Mucosa of gallbladder (tissue), 1 donor: Measurements from ENCODE around the gene ARHGAP5. TPM values are rescaled to one million over a fixed set of nuclear protein-coding genes. Genes with fewer than 3 reads are reported as not detected.

Experiments
- DNase-seq: peaks from one replicate; pipeline ENCODE4 v3.0.0-alpha.2; 2020; ENCODE audit warnings: low spot score
- total RNA-seq: library from RNA; stranded (reverse); gene quantifications from one replicate; pipeline ENCODE4 v1.2.1, GENCODE V29; 2021
- donor health status: DM: no; HTN: no; CAD: no.

Gene ARHGAP5
- total RNA-seq, 1 donor from 2014 or later: 134 TPM

DNA sequence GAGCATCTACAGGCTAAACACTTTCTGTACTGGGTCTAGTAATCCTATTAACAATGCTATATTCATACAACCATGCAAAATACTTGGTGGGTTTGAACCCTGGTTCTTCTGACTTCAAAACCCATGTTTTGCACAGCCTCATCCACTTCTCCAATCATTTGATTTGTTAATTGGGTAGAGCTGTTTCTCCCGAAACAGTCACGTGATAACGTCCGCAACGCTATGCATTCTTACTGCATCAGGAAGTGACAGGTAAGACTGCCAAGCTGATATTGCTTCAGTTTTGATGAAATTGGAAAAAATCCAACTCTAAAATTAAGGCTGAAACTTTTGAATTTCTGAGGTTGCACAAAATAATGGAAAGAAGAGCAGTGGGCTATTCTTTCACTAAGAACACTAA lies 94.4 kb downstream of the ARHGAP5 start:
- no peak for DNase-seq

DNA sequence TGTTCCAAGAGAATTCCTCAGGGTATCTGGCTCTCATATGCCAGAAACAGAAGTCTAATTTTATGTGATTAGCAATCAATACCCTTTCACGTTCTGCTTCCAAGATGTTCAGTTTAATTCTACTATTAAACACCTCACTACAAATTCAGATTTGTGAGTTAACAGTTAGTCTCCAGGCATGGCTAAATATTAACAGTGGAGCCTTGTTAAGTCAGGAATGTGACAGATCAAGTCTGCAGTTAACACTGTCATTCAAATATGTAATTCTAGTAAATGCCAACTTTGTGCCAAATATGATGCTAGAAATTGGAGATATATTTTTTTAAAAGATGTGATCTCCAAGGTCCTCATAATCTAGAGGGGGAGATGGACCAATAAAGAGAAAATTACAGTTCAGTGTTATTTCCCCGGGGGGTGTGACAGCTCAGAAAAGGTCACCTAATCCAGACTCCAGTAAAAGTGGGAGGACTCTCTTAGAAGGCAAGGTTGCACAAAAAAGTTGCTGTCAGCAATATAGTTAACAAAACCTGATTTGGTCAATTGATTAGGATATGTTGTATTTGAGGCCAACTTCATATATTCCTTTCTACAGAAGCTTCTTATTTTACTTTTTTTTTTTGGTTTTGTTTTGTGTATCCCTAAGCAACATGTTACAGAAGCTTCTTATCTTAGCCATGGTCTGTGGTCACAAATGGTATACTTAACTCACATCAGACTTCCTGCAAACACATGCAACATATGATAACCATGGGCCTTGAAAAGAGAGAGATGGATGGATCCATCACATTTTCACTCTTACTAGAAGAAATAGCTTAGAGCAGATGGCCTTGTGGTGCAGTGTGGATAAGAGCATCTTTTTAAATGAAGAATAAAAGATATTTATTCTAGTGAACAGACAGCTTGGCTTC lies 106.3 kb downstream of the ARHGAP5 start:
- no peak for DNase-seq

DNA sequence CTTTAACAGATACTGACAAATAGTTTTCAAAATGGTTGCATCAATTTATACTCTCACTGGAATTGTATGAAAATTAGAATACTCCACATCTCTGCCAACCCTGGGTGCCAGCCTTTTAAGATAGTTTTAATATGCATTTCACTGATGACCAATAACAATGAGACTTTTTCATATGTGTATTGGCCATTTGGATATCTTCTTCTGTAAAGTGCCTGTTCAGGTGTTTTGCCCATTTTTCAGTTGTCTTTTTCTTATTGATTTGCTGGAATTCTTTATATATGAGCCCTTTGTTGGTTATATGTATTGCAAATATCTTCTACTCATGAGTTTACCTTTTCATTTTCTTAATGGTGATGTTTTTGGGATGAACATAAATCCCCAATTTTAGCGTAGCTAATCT lies 108.0 kb downstream of the ARHGAP5 start:
- DNase-seq: no peak

DNA sequence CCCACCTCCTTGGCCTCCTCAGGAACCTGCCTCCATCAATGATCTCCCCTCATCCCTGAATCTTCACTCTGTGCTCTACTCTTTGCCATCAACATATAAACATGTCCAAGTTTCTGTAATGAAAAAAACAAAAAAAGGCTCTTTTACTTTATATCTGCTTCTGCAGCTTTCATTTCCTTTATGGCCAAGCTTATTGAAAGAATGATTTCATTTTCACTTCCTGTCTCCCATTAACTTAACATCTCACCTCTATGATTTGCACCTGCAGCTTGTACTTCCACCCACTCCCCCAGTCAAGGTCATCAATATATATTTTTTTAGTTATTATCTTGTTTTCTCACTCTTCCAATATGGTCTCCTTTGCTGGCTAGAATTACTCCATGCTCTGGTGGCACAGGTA lies 109.1 kb downstream of the ARHGAP5 start:
- DNase-seq: no peak

DNA sequence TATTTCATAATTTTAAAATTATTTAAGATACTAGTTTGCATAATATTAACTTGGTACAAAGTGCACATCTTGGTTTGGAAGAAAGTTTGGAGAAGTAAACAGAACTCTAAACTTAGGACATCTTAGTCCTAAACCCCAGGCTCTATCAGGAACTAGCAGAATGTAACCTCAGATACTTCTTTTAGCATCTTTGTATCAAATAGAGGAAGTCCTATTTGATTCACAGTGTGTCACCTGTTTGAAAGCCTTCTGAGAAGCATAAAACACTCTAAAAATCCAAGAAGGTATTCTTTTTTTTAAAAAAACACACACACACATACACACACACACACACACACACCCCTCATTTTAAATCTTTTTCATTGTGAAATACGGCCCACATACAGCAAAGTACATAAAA lies 112.7 kb downstream of the ARHGAP5 start:
- DNase-seq: no peak

DNA sequence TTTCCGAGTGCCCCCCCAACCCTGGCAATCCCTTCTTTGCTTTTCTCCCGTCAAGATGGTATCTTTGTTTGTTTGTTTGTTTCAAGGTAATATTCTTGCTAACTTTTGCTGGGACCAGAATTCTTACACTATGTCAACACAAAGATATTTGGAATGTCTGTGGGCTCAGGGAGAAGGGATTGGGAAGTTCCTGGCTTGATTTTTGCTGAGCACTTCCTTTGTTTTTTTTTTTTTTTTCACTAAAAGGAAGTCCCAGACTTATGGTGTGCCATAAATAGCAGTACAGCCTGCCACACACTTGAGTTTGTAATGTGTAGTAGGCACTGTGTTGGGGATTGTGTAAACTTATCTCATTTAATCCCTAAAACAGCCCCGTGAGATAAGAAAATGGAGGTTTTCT lies 113.6 kb downstream of the ARHGAP5 start:
- no peak for DNase-seq

DNA sequence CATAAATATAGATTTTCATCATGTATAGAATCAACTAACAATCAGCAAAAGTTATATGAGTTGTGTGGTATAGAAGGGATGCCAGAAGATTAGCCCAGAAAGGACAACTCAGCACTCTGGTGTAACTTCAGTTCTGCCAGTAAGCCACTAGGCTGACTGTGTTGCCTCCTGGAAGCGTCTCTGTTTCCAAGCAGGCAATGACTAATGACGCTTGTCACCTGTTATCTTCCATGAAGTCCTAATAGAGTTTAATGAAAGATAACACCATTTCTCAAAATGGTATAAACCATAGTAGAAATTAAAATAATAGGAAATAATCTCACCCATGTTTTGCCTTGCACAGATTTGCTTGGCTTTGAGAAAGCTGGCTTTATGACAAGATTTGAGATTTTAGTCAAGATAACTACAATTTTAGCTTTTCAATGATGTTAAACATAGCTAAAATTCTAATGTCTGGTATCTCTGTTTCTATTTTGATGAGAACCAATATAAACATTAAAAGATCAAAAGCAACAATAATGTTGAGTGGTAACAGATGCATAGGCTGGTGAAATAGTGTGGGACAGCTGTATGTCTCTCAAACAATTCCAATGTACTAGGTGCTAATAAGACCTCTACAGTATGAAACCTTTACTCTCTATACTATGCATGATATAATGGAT lies 115.7 kb downstream of the ARHGAP5 start:
- DNase-seq: no peak

DNA sequence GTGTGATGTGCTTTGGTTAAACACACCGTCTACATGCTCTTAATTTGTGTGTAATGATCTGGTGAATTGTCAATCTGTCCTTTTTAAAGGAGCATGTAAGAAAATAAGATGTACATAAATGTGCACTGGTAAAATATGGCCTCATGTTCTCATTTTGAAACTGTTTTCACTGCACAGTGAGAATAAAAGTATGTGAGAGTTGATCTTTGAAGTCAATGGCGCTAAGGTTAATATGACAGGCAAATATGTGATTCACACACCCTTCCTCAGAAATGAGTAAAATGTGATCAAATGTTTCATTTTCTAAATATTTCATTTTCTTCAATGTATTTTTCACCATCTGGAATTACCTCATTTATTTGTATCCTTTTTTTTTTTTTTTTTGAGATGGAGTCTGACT lies 116.4 kb downstream of the ARHGAP5 start:
- DNase-seq: no peak

DNA sequence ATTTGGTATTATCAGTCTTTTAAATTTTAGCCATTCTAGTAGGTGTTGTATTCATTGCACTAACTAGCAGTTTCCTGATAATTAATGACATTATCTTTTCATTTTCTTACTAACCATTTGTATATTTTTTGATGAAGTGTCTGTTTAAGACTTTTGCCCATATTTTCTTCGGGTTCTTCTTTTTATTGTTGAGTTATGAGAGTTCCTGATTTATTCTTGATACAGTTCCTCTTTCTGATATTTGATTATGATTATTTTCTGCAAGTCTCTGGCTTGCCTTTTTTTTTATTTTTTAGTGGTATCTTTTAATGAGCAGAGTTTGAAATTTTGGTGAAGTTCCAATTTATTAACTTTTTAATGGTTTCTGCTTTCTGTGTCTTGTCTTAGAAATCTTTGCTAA lies 118.5 kb downstream of the ARHGAP5 start:
- DNase-seq: no peak

DNA sequence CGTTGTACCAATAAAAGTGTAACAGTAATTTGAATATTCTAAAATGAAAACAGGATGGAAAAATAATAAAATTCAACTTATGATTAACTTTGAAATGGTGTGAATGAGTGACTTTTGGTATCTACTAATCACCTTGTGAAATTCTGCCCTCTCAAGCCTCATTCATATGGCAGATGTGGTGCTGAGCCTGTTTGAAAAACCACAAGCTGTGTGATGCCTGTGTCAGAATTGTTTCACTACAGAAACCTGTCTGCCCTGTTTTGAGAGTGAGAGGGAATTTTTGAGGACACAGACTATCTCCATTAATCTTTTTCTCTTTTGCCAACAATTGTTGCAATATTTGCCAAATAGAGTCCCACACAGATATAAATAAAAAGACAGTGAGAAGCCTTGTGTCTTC lies 120.8 kb downstream of the ARHGAP5 start:
- DNase-seq: no peak

DNA sequence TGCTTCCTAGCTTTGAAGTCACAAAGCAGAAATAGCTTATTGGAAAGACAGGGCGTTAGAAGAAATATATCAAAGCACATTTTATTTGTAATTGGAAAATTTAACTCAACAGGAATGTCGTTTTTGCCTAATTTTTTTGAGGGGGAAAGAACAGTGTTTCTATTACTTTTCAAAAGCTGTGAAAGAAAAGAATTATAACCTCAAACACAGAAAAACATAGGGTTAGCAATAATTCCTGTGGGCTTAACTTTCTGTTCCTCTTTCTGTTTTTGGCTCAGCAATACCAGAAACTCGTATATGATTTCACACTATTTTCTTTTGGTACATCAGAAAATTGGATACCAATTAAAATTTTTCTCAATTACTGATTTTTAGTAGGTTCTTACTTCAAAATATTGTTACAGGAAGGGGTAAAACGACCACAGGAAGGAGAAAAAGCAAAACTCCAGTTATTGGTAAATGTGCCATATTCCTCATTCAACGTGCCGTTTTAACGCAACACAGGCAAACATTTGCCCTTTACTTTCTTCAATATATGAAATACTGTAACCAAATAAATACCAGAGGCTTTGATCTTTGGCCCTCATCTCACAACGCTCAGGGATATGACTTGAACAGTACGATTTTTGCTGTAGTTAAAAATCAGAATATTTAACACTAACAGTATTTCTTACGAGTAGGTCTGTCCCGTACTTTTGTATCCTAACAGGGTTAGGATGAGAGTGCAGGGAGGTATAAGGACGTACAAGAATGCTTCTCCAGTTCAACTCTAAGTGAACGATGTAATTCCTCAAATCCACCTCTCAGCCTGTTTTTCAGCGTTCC lies 123.5 kb downstream of the ARHGAP5 start:
- DNase-seq: no peak

DNA sequence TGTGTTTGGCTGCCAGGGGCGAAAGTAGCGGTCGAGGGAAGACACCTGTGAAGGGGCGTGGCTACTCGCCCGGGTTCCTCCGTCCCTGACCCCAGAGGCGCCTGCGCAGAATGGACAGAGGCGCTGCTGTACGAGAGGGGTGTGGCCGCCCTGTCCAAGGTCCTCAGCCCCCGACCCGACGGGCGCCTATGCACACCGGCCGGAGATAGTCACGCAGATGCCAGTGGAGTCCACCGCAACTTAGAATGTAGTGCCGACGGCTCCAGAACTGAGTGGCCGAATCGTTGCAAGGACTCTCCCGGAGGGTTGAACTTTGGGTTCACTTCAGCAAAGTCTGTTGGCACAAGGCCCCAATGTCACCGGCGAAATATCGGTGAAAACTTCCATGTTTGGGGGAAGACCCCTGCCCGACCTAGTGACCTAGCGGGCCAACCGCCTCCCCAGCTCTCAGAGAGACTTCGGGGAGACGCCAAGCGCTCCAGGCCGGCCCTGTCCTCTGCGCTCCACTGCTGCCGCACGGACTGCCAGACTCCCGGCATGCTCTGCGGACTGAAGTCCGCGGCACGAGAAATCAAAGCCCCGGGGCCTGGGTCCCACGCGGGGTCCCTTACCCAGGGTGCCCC lies 124.2 kb downstream of the ARHGAP5 start:
- peak; percentile 78 for DNase-seq

DNA sequence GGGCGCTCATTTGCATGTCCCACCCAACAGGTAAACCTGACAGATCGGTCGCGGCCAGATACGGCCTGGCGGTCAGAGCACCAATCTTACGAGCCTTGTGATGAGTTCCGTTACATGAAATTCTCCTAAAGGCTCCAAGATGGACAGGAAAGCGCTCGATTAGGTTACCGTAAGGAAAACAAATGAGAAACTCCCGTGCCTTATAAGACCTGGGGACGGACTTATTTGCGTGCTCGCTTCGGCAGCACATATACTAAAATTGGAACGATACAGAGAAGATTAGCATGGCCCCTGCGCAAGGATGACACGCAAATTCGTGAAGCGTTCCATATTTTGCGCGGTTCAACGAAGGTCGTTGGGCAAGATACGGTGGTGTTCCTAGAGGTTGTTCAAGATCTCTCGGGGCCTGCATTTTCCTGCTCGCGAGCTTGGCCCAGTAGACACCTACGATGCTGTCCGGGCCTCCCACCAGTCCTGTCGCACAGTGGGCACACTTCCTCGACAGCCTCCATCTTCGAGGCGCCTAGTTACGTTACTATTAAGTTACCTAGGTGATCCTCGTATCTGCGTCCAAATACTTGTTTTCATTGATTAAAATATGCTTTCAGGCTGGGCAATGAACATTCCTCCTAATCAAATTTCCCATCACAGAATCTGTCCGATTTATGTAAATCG lies 124.8 kb downstream of the ARHGAP5 start, which contains the start of gene RNU6-7:
Gene RNU6-7, plus strand, starts transcription at position 230 of the 675 bp plus-strand sequence.
- no peak for DNase-seq

DNA sequence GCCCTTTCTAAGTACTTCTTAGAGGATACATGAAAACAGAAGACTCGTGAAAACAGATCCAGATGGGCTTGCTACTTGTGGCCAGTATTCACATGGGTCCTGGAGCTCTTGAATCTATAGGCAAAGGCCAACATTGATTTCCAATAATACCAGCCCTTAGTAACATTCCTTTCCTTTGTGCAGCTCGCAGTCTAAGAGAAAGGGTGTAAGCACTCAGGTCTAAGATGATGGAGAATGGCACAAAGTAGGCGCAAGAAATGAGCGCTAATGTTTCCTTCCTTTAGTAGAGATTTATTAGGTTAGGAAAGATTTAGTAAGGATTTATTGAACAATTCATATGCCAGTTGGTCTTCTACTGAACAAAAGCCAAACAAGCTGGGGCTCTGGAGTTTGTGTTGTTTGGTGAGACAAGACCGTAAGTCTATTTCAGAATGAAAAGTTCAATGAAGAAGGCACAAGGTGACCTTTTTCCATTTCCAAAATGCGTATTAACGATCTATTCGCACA lies 125.4 kb downstream of the ARHGAP5 start:
- DNase-seq: no peak

DNA sequence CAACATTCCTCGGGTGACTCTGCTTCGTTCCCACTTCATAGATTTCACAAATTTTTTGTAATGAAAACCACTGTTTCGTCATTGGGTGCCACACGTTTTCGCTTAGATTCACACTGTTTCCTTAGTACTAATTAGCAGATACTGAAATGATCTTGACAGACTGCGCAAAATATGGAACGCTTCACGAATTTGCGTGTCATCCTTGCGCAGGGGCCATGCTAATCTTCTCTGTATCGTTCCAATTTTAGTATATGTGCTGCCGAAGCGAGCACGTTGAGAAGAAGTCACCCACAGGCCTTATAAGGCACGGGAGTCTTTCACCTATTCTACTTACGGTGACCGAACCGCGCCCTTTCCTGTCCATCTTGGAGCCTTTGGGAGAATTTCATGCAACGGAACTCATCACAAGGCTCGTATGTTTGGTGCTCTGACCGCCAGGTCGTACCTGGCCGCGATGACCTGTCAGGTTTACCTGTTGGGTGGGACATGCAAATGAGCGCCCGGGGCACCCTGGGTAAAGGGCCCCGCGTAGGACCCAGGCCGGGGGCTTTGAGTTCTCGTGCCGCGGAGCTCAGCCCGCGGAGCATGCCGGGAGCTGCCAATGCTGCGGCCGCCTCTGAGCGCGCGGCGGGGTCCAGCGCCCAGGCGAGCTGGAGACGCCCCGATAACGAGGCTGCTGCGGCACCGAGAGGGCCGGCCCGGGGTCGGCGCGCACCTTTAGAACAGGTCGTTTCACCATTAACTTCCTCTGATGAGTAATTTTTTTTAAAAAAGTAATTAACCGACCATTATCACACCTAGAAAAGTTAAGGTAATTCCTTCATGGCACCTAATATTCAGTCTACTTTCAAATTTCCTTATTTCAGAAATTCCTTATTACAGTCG lies 126.1 kb downstream of the ARHGAP5 start, which contains the start of gene RNU6-8:
Gene RNU6-8, minus strand, starts transcription at position 272 of the 885 bp plus-strand sequence.
- peak; percentile 85 for DNase-seq

DNA sequence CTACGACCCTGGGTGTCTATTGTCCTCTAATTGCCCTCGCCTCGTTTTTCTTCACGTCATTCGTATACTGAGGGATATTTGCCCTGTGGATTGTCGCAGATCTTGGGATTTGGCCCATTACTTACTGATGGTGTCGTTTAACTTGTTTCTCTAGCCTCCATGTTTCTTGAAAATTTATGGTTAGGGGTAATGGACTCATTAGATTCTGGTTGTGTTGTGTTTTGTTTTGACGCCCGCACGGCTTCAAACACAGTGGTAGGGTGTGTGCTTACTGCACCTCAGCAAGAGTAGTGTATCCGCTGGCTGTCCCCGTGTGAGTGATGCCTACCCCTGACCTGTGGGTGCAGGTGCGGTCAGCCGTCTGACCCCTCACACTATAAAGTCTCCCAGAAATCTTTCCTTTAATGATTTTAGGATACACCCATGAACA lies 126.8 kb downstream of the ARHGAP5 start:
- DNase-seq: no peak

DNA sequence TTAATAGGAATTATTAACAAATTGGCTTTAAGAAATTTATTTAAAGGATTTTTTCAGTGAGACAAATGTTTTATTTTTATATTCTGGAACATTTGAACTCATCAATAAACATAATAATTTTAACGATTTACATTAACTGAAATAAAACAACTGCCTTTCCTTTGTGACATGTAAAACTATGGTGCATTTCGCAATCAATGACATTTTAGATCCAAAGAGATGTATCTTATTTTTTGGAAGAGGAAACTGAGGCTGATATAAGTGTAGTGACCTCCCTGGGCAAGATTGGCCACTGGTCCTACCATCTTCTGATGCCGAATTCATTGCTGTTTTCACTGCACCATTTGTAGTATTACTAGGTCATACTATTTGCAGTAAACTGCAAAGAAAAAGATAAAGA lies 128.4 kb downstream of the ARHGAP5 start:
- DNase-seq: no peak

DNA sequence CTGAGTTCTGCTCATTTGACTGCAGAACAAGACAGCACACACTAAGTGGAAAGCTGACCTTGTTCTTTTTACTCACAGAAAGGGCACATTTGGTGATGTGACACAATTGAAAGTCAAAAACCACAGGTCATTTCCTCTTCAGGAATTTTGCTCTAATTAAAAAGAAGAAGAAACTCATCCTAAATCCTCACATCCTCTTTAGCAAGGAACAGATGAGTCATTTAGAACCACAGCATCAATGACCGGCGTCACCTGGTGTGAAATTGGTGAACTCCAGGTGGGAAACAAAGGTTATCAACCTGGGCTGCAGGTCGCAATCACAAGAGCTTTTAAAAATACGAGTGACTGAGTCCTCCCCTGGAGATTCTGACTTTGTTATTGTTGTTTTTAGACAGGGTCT lies 128.9 kb downstream of the ARHGAP5 start:
- no peak for DNase-seq

DNA sequence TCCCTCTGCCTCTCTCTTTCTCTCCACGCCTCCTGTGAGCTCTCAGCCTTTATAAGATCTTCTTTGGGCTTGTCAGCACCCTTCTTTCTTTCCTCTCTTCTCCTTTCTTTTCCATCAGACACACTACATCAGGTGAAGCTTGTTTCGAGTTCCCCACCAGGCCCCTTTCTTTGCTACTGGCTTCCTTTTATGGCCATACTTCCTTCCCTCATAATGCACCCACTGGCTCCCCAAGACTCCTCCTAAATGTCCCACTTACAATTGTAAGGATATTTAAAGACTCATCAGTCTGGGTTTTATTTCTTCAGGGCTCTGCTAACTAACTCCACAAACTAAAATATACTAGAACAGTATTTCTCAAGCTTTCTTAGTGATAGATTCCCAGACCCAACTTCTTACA lies 129.4 kb downstream of the ARHGAP5 start:
- no peak for DNase-seq

DNA sequence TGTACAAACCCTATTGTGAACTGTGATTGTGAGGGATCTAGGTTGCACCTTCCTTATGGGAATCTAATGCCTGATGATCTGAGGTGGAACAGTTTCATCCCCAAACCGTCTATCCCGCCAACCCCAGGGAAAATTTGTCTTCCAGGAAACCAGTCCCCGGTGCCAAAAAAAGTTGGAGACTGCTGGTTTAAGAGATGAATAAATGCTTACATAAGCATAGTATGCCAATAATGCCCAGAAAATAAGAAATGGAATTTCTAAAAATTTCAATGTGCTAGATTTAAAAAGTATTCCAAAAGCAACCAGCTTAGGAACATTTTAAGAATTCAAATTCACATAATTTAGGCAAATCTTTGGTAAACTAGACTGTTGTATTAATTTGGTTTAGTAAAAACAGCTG lies 131.4 kb downstream of the ARHGAP5 start:
- no peak for DNase-seq
